Stomach (tissue), 9 donors: ENCODE results near the gene WHRN. TPM values are rescaled to one million over a fixed set of nuclear protein-coding genes. Genes with fewer than 3 reads are reported as not detected.

Source experiments
- DNase-seq, 2 donors: peaks; one replicate each; pipeline versions ENCODE4 v3.0.0 to v3.0.0-alpha.2; 2013 to 2019
- H3K27ac ChIP-seq, 5 donors: fragments of 200-600 bp in 4 of 5; sonication (generic) in 4 of 5; one replicate each; pipeline ENCODE4 v1.5.1; 2013 to 2019; ENCODE audit warnings: mild to moderate bottlenecking in 1 of 5, moderate library complexity in 1 of 5
- H3K27me3 ChIP-seq, 3 donors: fragments of 200-600 bp; sonication (generic); one replicate each; pipeline ENCODE4 v1.5.1; 2017 to 2019; ENCODE audit warnings: mixed run types in 1 of 3
- H3K36me3 ChIP-seq, 4 donors: fragments of 200-600 bp; sonication (generic); 1 replicate in 3 of 4; 2 replicates in 1 of 4; pipeline ENCODE4 v1.5.1; 2016 to 2019
- H3K4me1 ChIP-seq, 4 donors: fragments of 200-600 bp; sonication (generic); one replicate each; pipeline ENCODE4 v1.5.1; 2016 to 2019
- H3K4me3 ChIP-seq, 4 donors: fragments of 200-600 bp; sonication (generic) in 3 of 4; one replicate each; pipeline ENCODE4 v1.5.1; 2016 to 2019; ENCODE audit warnings: mild to moderate bottlenecking in 1 of 4
- H3K9me3 ChIP-seq, 4 donors: fragments of 200-600 bp; sonication (generic); one replicate each; pipeline ENCODE4 v1.5.1; 2016 to 2019
- CTCF ChIP-seq, 7 experiments: fragments of 450-650 bp in 4 of 7; fragments of 200-600 bp in 3 of 7; sonication (generic) in 3 of 7; IDR thresholded peaks; one replicate each; pipeline ENCODE4 v1.5.1; 2016 to 2019; ENCODE audit warnings: antibody characterized with exemption in 7 of 7, control low read depth in 2 of 7, mild to moderate bottlenecking in 1 of 7
- EP300 ChIP-seq: sonication (generic); formaldehyde crosslinking; IDR thresholded peaks from one replicate; pipeline ENCODE4 v1.6.1; 2017; ENCODE audit warnings: antibody characterized with exemption
- POLR2A ChIP-seq, 4 donors: fragments of 450-650 bp; IDR thresholded peaks; one replicate each; pipeline ENCODE4 v1.6.1; 2016; ENCODE audit warnings: antibody characterized with exemption in 4 of 4, control low read depth in 2 of 4, mild to moderate bottlenecking in 1 of 4, moderate library complexity in 1 of 4
- POLR2AphosphoS5 ChIP-seq, 3 donors: sonication (generic); formaldehyde crosslinking; IDR thresholded peaks; one replicate each; pipeline ENCODE4 v1.6.1; 2016; ENCODE audit warnings: antibody characterized with exemption in 3 of 3
- WGBS, 5 donors: extraction: QIAGEN DNeasy Blood & Tissue Kit in 3 of 5; methylation state at CpG; one replicate each; pipeline versions ENCODE4 v1.1.5 to v1.1.7; 2013 to 2018; 5-methylcytosine and 5-hydroxymethylcytosine counted together
- intact Hi-C: fragments of 100-400 bp; cut with DNase I; formaldehyde crosslinking; loops from one replicate; pipeline ENCODE4 v1.15.1; 2023; ENCODE audit warnings: low total_unique reads
- polyA plus RNA-seq, 3 donors: library from polyadenylated mRNA; stranded (reverse); fragments of 200-250 nt; gene quantifications; one replicate each; pipeline ENCODE4 v1.2.3, GENCODE V29; 2013
- total RNA-seq, 5 donors: library from RNA; depleted of rRNA; stranded (reverse); fragments of >200 nt; gene quantifications; one replicate each; pipeline versions ENCODE4 v1.1.0 to v1.2.3, GENCODE V29; 2014 to 2016
- donor health status: healthy with polysubstance abuse.
- donor health status: Bipolar disorder and iron deficiency.
- donor health status: healthy.

WHRN gene
- total and polyA plus RNA-seq, 8 donors: 2.3 to 70.1 (median 4.8) TPM

DNA sequence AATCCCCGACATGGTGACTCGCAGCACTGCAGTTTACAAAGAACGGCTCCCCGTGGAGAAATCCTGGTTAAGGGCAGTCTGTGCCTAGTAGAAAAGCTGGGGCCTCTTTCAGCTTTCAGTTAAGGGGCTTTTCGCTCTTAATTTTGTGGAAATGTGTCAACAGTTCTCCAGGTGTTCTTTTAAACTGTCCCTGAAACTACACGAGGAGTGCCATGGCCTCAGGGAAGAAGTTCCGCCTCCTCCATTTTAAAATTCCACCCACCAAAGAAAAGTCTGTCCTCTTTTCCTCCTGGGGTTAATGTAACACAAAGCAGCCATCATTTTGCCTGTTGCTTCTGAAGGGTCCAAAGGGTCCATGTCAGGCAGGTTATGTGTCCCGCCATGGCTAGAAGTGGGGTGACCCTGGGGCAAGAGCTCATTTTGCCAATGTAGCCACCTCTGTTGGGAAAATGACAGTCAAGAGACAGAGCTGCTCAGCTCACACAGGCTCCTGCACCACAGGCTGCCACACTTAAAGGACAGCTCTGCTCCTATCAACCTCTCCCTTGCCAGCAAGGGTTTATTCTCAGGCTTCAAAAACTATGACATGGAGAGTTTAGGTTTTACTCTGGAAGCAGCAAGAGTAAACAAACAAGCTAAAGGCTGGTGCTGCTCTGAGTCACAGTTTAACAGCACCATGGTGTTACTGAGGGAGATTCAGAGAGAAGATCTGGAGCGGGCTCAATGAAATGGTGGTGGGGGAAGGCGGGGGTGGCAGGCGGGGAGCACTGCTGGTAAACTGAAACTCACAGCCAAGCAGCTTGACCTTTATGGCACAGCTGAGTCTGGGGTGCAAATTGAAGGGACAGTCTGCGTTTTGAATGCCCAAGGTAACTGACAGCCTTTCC lies 3.2 kb downstream of the WHRN start:
- WGBS, 5 donors: 50 to 60% (median 58%) methylated on average over 12 of the region's 12 CpGs
- peak overlapping the region; percentile 15 to 65 (median 18) for H3K4me3 ChIP-seq
- peak overlapping the region in 4 of 5 donors; percentile 71 to 84 (median 76) for H3K27ac ChIP-seq
- intact Hi-C loops: no loop called here
- no peaks in the 10 kb centered on the region for H3K36me3 ChIP-seq
- H3K4me1 ChIP-seq: peaks cover 30 to 53% (median 46%) of the 10 kb centered on the region in 4 donors
- DNase-seq: peak in 1 of 2 donors; percentile 45
- H3K27me3 ChIP-seq: peaks cover 0 to 20% (median 0%) of the 10 kb centered on the region in 3 donors
- TF ChIP-seq EP300 (no peak), POLR2AphosphoS5 (IDR thresholded peaks at IDR 0.05) (peak in 1 of 3 donors; percentile 33), POLR2A (IDR thresholded peaks at IDR 0.05) (no peak), CTCF (IDR thresholded peaks at IDR 0.05) (no peak)
- H3K9me3 ChIP-seq: no peaks in the 10 kb centered on the region

GRCh38 chr9:114500697-114501292 lies 4.5 kb downstream of the WHRN start:
- no peak for DNase-seq
- no peaks in the 10 kb centered on the region for H3K9me3 ChIP-seq
- intact Hi-C loops: no loop called here
- 66 to 92% (median 84%) methylated on average over 3 of the region's 3 CpGs for WGBS, 5 donors
- H3K27me3 ChIP-seq: peaks cover 0 to 16% (median 0%) of the 10 kb centered on the region in 3 donors
- peaks cover 27 to 54% (median 42%) of the 10 kb centered on the region in 4 donors for H3K4me1 ChIP-seq
- no peak overlapping the region for H3K27ac ChIP-seq
- no peak overlapping the region for H3K4me3 ChIP-seq
- TF ChIP-seq POLR2AphosphoS5 (IDR thresholded peaks at IDR 0.05) (no peak), EP300 (no peak), CTCF (IDR thresholded peaks at IDR 0.05) (no peak)
- H3K36me3 ChIP-seq: no peaks in the 10 kb centered on the region

- H3K4me1 ChIP-seq: peaks cover 26 to 52% (median 38%) of the 10 kb centered on the region in 4 donors
- H3K27ac ChIP-seq: no peak overlapping the region
- H3K4me3 ChIP-seq: no peak overlapping the region
- DNase-seq: no peak
- H3K27me3 ChIP-seq: peaks cover 0 to 11% (median 0%) of the 10 kb centered on the region in 3 donors
- WGBS, 5 donors: 81 to 87% (median 84%) methylated on average over 9 of the region's 9 CpGs
- intact Hi-C loops: no loop called here
- TF ChIP-seq EP300 (no peak), POLR2AphosphoS5 (IDR thresholded peaks at IDR 0.05) (no peak)
- no peaks in the 10 kb centered on the region for H3K9me3 ChIP-seq
- H3K36me3 ChIP-seq: no peaks in the 10 kb centered on the region
These were observed 5.2 kb downstream of the WHRN start for GRCh38 chr9:114499941-114500696.

DNA sequence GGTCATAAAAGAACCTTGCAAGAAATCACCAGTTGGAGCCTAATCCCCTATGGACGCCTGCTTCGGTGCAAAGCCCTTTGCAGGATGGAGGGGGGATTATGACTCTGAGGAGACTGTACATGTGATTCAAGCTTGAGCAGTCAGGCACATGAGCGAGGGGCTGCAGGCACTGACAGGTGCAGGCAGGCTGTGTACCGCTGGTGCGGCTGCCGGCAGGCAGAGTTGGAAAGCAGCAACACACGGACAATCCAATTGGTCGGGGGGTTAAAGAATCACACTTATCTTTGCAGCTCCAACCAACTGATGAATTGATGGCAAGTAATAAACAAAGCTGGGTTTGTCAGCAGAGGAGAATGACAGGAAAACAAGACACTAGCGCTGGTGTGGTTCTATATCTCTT lies 5.7 kb downstream of the WHRN start:
- DNase-seq: peak in 1 of 2 donors; percentile 21
- Histone ChIP-seq H3K9me3 (no peaks in the 10 kb centered on the region), H3K4me3 (no peak overlapping the region), H3K27me3 (peaks cover 0 to 5% (median 0%) of the 10 kb centered on the region in 3 donors), H3K27ac (no peak overlapping the region), H3K4me1 (peaks cover 26 to 46% (median 32%) of the 10 kb centered on the region in 4 donors), H3K36me3 (no peaks in the 10 kb centered on the region)
- TF ChIP-seq CTCF (IDR thresholded peaks at IDR 0.05) (no peak), POLR2AphosphoS5 (IDR thresholded peaks at IDR 0.05) (no peak), EP300 (no peak), POLR2A (IDR thresholded peaks at IDR 0.05) (no peak)
- intact Hi-C loops: no loop called here
- 65 to 83% (median 78%) methylated on average over 9 of the region's 9 CpGs for WGBS, 5 donors
